ENCODE results near the gene HERC6. TPM values are rescaled to one million over a fixed set of nuclear protein-coding genes. Genes with fewer than 3 reads are reported as not detected.

HERC6 gene
- total and polyA plus RNA-seq, 2 of the 8 experiments (the other 6 are each of a cell fraction or from before 2014, with no cell fraction given), result 3.7 to 3.8 TPM

- TF ChIP-seq CHD7 (IDR thresholded peaks at IDR 0.05; ENCODE audit: insufficient replicate concordance, low read length), result no peak
- no peak for TF ChIP-seq EZH2 (IDR thresholded peaks at IDR 0.05; ENCODE audit: low read depth, low read length, severe bottlenecking)
- TF ChIP-seq EP300 (IDR thresholded peaks at IDR 0.05; ENCODE audit: borderline replicate concordance in 1 of 2, low read depth in 2 of 2, low read length in 2 of 2), result peak in 1 of 2 experiments; percentile 60; a peak in 1 of 3 replicates
- TF ChIP-seq SIRT6 (IDR thresholded peaks at IDR 0.05; ENCODE audit: low read length), result no peak
- no peak for TF ChIP-seq MAFK (IDR thresholded peaks at IDR 0.05; ENCODE audit: low read depth, low read length)
- no peak for TF ChIP-seq SIX5 (IDR thresholded peaks at IDR 0.05; ENCODE audit: low read depth, low read length)
- no peak for TF ChIP-seq BCL11A (IDR thresholded peaks at IDR 0.05; ENCODE audit: low read depth in 2 of 2, low read length in 2 of 2)
- peak; percentile 94 for TF ChIP-seq RBBP5 (IDR thresholded peaks at IDR 0.05; ENCODE audit: borderline replicate concordance, low read depth, low read length)
- no peak for TF ChIP-seq POU5F1 (IDR thresholded peaks at IDR 0.05; ENCODE audit: low read depth, low read length)
- TF ChIP-seq POLR2AphosphoS5 (IDR thresholded peaks at IDR 0.05; ENCODE audit: low read depth, low read length), result peak; percentile 52
Observed at GRCh38 chr4:88378691-88379559, at the start of gene HERC6 (continued).

Data from H1 (cell line).